Nephron progenitor cell (in vitro differentiated cells): ENCODE results near the gene LRP8.

Source experiments
- DNase-seq: peaks from one replicate; pipeline ENCODE4 v3.0.0; 2021
- H3K27ac Mint-ChIP-seq: 2 replicates; pipeline ENCODE4 v1.8.0; 2021; ENCODE audit warnings: mild to moderate bottlenecking, moderate library complexity, mixed read lengths
- H3K27me3 Mint-ChIP-seq: 2 replicates; pipeline ENCODE4 v1.8.0; 2021; ENCODE audit warnings: mild to moderate bottlenecking, low read depth, mixed read lengths; ENCODE audit not compliant: poor library complexity
- H3K36me3 Mint-ChIP-seq: 2 replicates; pipeline ENCODE4 v1.8.0; 2021; ENCODE audit warnings: low read depth, mixed read lengths
- H3K4me1 Mint-ChIP-seq: 2 replicates; pipeline ENCODE4 v1.8.0; 2021; ENCODE audit warnings: mixed read lengths
- H3K4me3 Mint-ChIP-seq: 2 replicates; pipeline ENCODE4 v1.8.0; 2021; ENCODE audit warnings: mild to moderate bottlenecking, moderate library complexity, mixed read lengths
- H3K9me3 Mint-ChIP-seq: 2 replicates; pipeline ENCODE4 v1.8.0; 2021; ENCODE audit warnings: mild to moderate bottlenecking, moderate library complexity, mixed read lengths
- CTCF ChIP-seq: fragments of 200-600 bp; sonication (generic); IDR thresholded peaks from 2 replicates; pipeline ENCODE4 v1.5.0; 2021; ENCODE audit warnings: antibody characterized with exemption

The LRP8 gene

GRCh38 chr1:53324728-53325297 lies 3.1 kb downstream of the LRP8 start:
- peaks cover 8% of the 10 kb centered on the region for H3K36me3 Mint-ChIP-seq
- H3K4me1 Mint-ChIP-seq = peaks cover 63% of the 10 kb centered on the region
- H3K9me3 Mint-ChIP-seq = no peaks in the 10 kb centered on the region
- H3K27me3 Mint-ChIP-seq = no peaks in the 10 kb centered on the region
- H3K4me3 Mint-ChIP-seq = no peak overlapping the region
- H3K27ac Mint-ChIP-seq = no peak overlapping the region
- no peak for DNase-seq
- no peak for TF ChIP-seq CTCF

GRCh38 chr1:53324321-53324720 lies 3.5 kb downstream of the LRP8 start:
- no peak for TF ChIP-seq CTCF

GRCh38 chr1:53323316-53323715 lies 4.6 kb downstream of the LRP8 start:
- H3K36me3 Mint-ChIP-seq = peaks cover 8% of the 10 kb centered on the region
- H3K9me3 Mint-ChIP-seq = no peaks in the 10 kb centered on the region
- no peak overlapping the region for H3K27ac Mint-ChIP-seq
- no peaks in the 10 kb centered on the region for H3K27me3 Mint-ChIP-seq
- no peak overlapping the region for H3K4me3 Mint-ChIP-seq
- no peak for DNase-seq
- no peak for TF ChIP-seq CTCF
- peaks cover 74% of the 10 kb centered on the region for H3K4me1 Mint-ChIP-seq

More at GRCh38 chr1:53324321-53324720, 3.5 kb downstream of the LRP8 start:
- no peak overlapping the region for H3K27ac Mint-ChIP-seq
- H3K4me1 Mint-ChIP-seq = peaks cover 68% of the 10 kb centered on the region
- H3K4me3 Mint-ChIP-seq = no peak overlapping the region
- peaks cover 8% of the 10 kb centered on the region for H3K36me3 Mint-ChIP-seq
- H3K9me3 Mint-ChIP-seq = no peaks in the 10 kb centered on the region
- H3K27me3 Mint-ChIP-seq = no peaks in the 10 kb centered on the region
- no peak for DNase-seq

GRCh38 chr1:53321776-53322602 lies 5.9 kb downstream of the LRP8 start:
- H3K4me1 Mint-ChIP-seq = peaks cover 84% of the 10 kb centered on the region
- H3K27ac Mint-ChIP-seq = no peak overlapping the region
- H3K36me3 Mint-ChIP-seq = peaks cover 8% of the 10 kb centered on the region
- no peaks in the 10 kb centered on the region for H3K9me3 Mint-ChIP-seq
- TF ChIP-seq CTCF = no peak
- H3K4me3 Mint-ChIP-seq = no peak overlapping the region
- no peaks in the 10 kb centered on the region for H3K27me3 Mint-ChIP-seq
- DNase-seq = no peak

- Mint-ChIP-seq H3K9me3 (no peaks in the 10 kb centered on the region), H3K4me3 (no peak overlapping the region), H3K4me1 (peaks cover 91% of the 10 kb centered on the region), H3K27ac (no peak overlapping the region), H3K27me3 (no peaks in the 10 kb centered on the region), H3K36me3 (peaks cover 8% of the 10 kb centered on the region)
- peak; percentile 63 for DNase-seq
- TF ChIP-seq CTCF = peak; percentile 42
These were observed 6.5 kb downstream of the LRP8 start for GRCh38 chr1:53321366-53321765.
